Panc1 (cell line): Measurements from ENCODE around the gene TMEM88.

ENCODE experiments used
- POLR2AphosphoS5 ChIP-seq: IDR thresholded peaks from 2 replicates; pipeline ENCODE4 v1.6.1; 2012; ENCODE audit warnings: mild to moderate bottlenecking, low read depth, low read length, moderate library complexity
- REST ChIP-seq, 2 experiments: IDR thresholded peaks; 2 replicates each; pipeline ENCODE4 v1.6.1; 2011 to 2012; ENCODE audit warnings: low read depth in 2 of 2, control low read depth in 1 of 2, low read length in 1 of 2, mild to moderate bottlenecking in 1 of 2, moderate library complexity in 1 of 2; ENCODE audit not compliant: insufficient read depth in 1 of 2
- TCF7L2 ChIP-seq: IDR thresholded peaks from 2 replicates; pipeline ENCODE4 v1.6.1; 2011; ENCODE audit warnings: mild to moderate bottlenecking, low read depth, low read length, inconsistent platforms
- TF ChIP-seq, protein P1 (sequence below): fragments of 450-650 bp; IDR thresholded peaks from 2 replicates; pipeline ENCODE4 v1.5.1; 2017; ENCODE audit warnings: mild to moderate bottlenecking

DNA sequence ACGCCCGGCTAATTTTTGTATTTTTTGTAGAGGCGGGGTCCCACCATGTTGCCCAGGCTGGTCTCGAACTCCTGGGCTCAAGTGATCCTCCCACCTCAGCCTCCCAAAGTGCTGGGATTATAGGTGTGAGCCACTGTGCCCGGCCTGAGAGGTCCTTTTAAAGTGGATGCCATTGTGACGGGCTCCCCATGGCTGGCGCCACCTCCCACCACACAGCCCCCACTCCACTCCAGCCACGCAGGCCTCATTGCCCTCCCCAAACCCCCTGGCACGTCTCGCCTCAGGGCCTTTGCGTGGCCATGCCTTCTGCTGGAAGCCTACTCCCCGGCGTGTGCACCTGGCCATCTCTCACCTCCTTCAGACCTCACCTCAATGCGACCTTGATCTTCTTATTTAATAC, 32.7 kb upstream of the TMEM88 start:
- TF ChIP-seq, protein P1, sequence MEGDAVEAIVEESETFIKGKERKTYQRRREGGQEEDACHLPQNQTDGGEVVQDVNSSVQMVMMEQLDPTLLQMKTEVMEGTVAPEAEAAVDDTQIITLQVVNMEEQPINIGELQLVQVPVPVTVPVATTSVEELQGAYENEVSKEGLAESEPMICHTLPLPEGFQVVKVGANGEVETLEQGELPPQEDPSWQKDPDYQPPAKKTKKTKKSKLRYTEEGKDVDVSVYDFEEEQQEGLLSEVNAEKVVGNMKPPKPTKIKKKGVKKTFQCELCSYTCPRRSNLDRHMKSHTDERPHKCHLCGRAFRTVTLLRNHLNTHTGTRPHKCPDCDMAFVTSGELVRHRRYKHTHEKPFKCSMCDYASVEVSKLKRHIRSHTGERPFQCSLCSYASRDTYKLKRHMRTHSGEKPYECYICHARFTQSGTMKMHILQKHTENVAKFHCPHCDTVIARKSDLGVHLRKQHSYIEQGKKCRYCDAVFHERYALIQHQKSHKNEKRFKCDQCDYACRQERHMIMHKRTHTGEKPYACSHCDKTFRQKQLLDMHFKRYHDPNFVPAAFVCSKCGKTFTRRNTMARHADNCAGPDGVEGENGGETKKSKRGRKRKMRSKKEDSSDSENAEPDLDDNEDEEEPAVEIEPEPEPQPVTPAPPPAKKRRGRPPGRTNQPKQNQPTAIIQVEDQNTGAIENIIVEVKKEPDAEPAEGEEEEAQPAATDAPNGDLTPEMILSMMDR, result no peak
- TF ChIP-seq REST (IDR thresholded peaks at IDR 0.05; ENCODE audit: insufficient read depth in 1 of 2, low read depth in 2 of 2, low read length in 1 of 2) (no peak), POLR2AphosphoS5 (no peak), TCF7L2 (no peak)
